HepG2 (cell line): Measurements from ENCODE around the gene KCNK7. TPM values are rescaled to one million over a fixed set of nuclear protein-coding genes. Genes with fewer than 3 reads are reported as not detected.

ENCODE experiments used
- ELF3 ChIP-seq: IDR thresholded peaks from 2 replicates; pipeline ENCODE4 v1.6.1; 2016; ENCODE audit warnings: missing genetic modification reagents, missing compliant biosample characterization
- GLI4 ChIP-seq: sonication (generic); formaldehyde crosslinking; IDR thresholded peaks from 2 replicates; pipeline ENCODE4 v1.5.1; 2020; ENCODE audit warnings: missing genetic modification reagents, mild to moderate bottlenecking, moderate library complexity, borderline replicate concordance
- GZF1 ChIP-seq: sonication (generic); formaldehyde crosslinking; IDR thresholded peaks from 2 replicates; pipeline ENCODE4 v1.5.1; 2020; ENCODE audit warnings: mild to moderate bottlenecking, missing genetic modification reagents
- HCFC1 ChIP-seq: fragments of 150-350 bp; IDR thresholded peaks from 2 replicates; pipeline ENCODE4 v1.6.1; 2014; ENCODE audit warnings: low read depth, low read length
- HDAC1 ChIP-seq: sonication (generic); formaldehyde crosslinking; IDR thresholded peaks from 2 replicates; pipeline ENCODE4 v1.5.1; 2020; ENCODE audit warnings: mild to moderate bottlenecking, missing genetic modification reagents
- HMGA1 ChIP-seq: sonication (generic); formaldehyde crosslinking; conservative IDR thresholded peaks from 2 replicates; pipeline ENCODE4 v1.4.0; 2020; ENCODE audit warnings: missing genetic modification reagents
- ISX ChIP-seq: sonication (generic); formaldehyde crosslinking; conservative IDR thresholded peaks from 2 replicates; pipeline ENCODE4 v1.5.0; 2020; ENCODE audit warnings: missing genetic modification reagents
- KLF13 ChIP-seq: sonication (generic); formaldehyde crosslinking; IDR thresholded peaks from 2 replicates; pipeline ENCODE4 v1.4.0; 2020; ENCODE audit warnings: mild to moderate bottlenecking, missing genetic modification reagents
- PHF5A ChIP-seq: IDR thresholded peaks from one replicate; pipeline ENCODE4 v1.6.1; 2018; ENCODE audit warnings: low read depth, missing genetic modification reagents; ENCODE audit not compliant: unreplicated experiment
- RFX1 ChIP-seq: fragments of 450-650 bp; IDR thresholded peaks from 2 replicates; pipeline ENCODE4 v1.6.1; 2017
- ZMYM2 ChIP-seq: sonication (generic); formaldehyde crosslinking; IDR thresholded peaks from 2 replicates; pipeline ENCODE4 v1.8.0; 2022; ENCODE audit warnings: mild to moderate bottlenecking, missing genetic modification reagents
- ZNF160 ChIP-seq: sonication (generic); formaldehyde crosslinking; IDR thresholded peaks from 2 replicates; pipeline ENCODE4 v1.8.0; 2022; ENCODE audit warnings: mild to moderate bottlenecking, inconsistent platforms, missing genetic modification reagents
- ZNF225 ChIP-seq: sonication (generic); formaldehyde crosslinking; IDR thresholded peaks from 2 replicates; pipeline ENCODE4 v1.4.0; 2020; ENCODE audit warnings: mild to moderate bottlenecking, missing genetic modification reagents
- ZNF510 ChIP-seq: sonication (generic); formaldehyde crosslinking; IDR thresholded peaks from 2 replicates; pipeline ENCODE4 v1.4.0; 2020; ENCODE audit warnings: low read depth, mild to moderate bottlenecking, missing genetic modification reagents
- ZNF543 ChIP-seq: sonication (generic); formaldehyde crosslinking; IDR thresholded peaks from 2 replicates; pipeline ENCODE4 v1.4.0; 2020; ENCODE audit warnings: mild to moderate bottlenecking, missing genetic modification reagents
- ZNF781 ChIP-seq: sonication (generic); formaldehyde crosslinking; IDR thresholded peaks from 2 replicates; pipeline ENCODE4 v1.5.1; 2020; ENCODE audit warnings: borderline replicate concordance, mild to moderate bottlenecking, missing genetic modification reagents; ENCODE audit errors: not compliant biosample characterization
- polyA plus RNA-seq, 8 experiments: library from polyadenylated mRNA; depleted of rRNA in 3 of 8; stranded (reverse) in 7 of 8; unstranded in 1 of 8; fragments of >200 nt; fragmentation: Illumina TruSeq in 4 of 8; extraction: Trizol in 4 of 8; gene quantifications; 2 replicates each; pipeline versions ENCODE4 v1.2.1 to v1.2.3, GENCODE V29; 2011 to 2016; ENCODE audit warnings: low read depth in 4 of 8, missing spikeins in 1 of 8, mixed read lengths in 1 of 8; ENCODE audit not compliant: insufficient read depth in 1 of 8
- total RNA-seq, 5 experiments: library from RNA; depleted of rRNA; stranded (reverse); fragments of >200 nt; fragmentation: Illumina TruSeq; extraction: Trizol; gene quantifications; 2 replicates each; pipeline ENCODE4 v1.2.3, GENCODE V29; 2016; ENCODE audit warnings: low read depth in 1 of 5
- TF ChIP-seq, protein P1 (sequence below): sonication (generic); formaldehyde crosslinking; IDR thresholded peaks from 2 replicates; pipeline ENCODE4 v1.4.0; 2020; ENCODE audit warnings: low read depth, mild to moderate bottlenecking, missing genetic modification reagents
- TF ChIP-seq, protein P2 (sequence below): sonication (generic); formaldehyde crosslinking; IDR thresholded peaks from 2 replicates; pipeline ENCODE4 v1.4.0; 2020; ENCODE audit warnings: missing genetic modification reagents, borderline replicate concordance
- TF ChIP-seq, protein P3 (sequence below): IDR thresholded peaks from 2 replicates; pipeline ENCODE4 v1.6.1; 2012; ENCODE audit warnings: low read length, improper control_type of control experiment
- TF ChIP-seq, protein P4 (sequence below): IDR thresholded peaks from 2 replicates; pipeline ENCODE4 v1.6.1; 2016; ENCODE audit warnings: mild to moderate bottlenecking, missing biosample characterization, missing genetic modification reagents
- TF ChIP-seq, protein P5 (sequence below): sonication (generic); formaldehyde crosslinking; IDR thresholded peaks from 2 replicates; pipeline ENCODE4 v1.9.0; 2021; ENCODE audit warnings: missing genetic modification reagents, borderline replicate concordance

KCNK7 gene
- total and polyA plus RNA-seq, 2 of the 13 experiments (the other 11 are each of a cell fraction or from before 2014, with no cell fraction given): 0.11 TPM; not detected in 1

DNA sequence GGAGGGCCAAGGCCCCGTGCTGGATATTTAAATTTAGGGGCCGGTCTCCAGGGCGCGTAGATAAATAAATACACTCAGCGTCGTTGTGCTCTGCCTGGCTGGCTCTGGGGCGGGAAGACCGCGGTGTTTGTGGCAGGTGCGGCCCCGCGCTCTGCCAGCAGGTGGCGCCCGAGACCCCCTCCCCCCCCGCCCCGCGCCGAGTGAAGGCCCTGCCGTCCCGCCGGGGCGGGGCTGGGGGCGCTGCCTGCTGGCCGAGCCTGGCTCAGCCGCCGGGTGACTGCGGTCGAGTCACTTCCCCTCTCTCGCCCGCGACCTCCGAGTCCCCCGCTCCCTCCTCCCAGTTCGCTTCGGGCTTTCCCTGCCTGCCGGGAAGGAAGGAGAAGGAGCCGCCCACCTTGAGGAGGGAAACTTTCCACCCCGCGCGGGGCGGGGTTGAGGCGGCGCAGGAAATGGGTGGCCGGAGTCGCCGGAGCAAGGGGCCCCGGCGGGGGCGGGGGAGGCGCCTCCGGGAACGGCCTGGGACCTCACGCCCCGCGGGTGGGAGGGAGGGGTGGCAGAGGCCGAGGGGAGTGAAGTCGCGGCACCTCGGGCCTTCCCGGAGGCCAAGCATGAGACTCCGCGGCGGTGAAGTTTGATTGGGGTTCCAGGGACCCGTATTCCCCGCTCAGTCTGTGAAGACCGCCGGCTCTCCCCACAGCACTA, 21.3 kb downstream of the KCNK7 start (continued):
- TF ChIP-seq HDAC1: peak; percentile 53; the same call in 1 of the 2 replicates
- no peak for TF ChIP-seq ZNF543 (CRISPR knock-in tag)
- TF ChIP-seq, protein P1, sequence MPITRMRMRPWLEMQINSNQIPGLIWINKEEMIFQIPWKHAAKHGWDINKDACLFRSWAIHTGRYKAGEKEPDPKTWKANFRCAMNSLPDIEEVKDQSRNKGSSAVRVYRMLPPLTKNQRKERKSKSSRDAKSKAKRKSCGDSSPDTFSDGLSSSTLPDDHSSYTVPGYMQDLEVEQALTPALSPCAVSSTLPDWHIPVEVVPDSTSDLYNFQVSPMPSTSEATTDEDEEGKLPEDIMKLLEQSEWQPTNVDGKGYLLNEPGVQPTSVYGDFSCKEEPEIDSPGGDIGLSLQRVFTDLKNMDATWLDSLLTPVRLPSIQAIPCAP (CRISPR knock-in tag): no peak
- TF ChIP-seq ZMYM2: no peak
- no peak for TF ChIP-seq ZNF510 (CRISPR knock-in tag)
- no peak for TF ChIP-seq RFX1
- TF ChIP-seq GZF1 (CRISPR knock-in tag): no peak
- TF ChIP-seq HMGA1 (CRISPR knock-in tag): no peak
- TF ChIP-seq, protein P2, sequence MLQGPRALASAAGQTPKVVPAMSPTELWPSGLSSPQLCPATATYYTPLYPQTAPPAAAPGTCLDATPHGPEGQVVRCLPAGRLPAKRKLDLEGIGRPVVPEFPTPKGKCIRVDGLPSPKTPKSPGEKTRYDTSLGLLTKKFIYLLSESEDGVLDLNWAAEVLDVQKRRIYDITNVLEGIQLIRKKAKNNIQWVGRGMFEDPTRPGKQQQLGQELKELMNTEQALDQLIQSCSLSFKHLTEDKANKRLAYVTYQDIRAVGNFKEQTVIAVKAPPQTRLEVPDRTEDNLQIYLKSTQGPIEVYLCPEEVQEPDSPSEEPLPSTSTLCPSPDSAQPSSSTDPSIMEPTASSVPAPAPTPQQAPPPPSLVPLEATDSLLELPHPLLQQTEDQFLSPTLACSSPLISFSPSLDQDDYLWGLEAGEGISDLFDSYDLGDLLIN: no peak
- no peak for TF ChIP-seq ZNF225 (CRISPR knock-in tag)
- no peak for TF ChIP-seq ELF3 (CRISPR knock-in tag)
- no peak for TF ChIP-seq ZNF160
- TF ChIP-seq, protein P3, sequence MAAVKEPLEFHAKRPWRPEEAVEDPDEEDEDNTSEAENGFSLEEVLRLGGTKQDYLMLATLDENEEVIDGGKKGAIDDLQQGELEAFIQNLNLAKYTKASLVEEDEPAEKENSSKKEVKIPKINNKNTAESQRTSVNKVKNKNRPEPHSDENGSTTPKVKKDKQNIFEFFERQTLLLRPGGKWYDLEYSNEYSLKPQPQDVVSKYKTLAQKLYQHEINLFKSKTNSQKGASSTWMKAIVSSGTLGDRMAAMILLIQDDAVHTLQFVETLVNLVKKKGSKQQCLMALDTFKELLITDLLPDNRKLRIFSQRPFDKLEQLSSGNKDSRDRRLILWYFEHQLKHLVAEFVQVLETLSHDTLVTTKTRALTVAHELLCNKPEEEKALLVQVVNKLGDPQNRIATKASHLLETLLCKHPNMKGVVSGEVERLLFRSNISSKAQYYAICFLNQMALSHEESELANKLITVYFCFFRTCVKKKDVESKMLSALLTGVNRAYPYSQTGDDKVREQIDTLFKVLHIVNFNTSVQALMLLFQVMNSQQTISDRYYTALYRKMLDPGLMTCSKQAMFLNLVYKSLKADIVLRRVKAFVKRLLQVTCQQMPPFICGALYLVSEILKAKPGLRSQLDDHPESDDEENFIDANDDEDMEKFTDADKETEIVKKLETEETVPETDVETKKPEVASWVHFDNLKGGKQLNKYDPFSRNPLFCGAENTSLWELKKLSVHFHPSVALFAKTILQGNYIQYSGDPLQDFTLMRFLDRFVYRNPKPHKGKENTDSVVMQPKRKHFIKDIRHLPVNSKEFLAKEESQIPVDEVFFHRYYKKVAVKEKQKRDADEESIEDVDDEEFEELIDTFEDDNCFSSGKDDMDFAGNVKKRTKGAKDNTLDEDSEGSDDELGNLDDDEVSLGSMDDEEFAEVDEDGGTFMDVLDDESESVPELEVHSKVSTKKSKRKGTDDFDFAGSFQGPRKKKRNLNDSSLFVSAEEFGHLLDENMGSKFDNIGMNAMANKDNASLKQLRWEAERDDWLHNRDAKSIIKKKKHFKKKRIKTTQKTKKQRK: no peak
- TF ChIP-seq, protein P4, sequence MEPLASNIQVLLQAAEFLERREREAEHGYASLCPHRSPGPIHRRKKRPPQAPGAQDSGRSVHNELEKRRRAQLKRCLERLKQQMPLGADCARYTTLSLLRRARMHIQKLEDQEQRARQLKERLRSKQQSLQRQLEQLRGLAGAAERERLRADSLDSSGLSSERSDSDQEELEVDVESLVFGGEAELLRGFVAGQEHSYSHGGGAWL: no peak
- TF ChIP-seq PHF5A (CRISPR knock-in tag): no peak
- no peak for TF ChIP-seq KLF13 (CRISPR knock-in tag)
- TF ChIP-seq HCFC1: no peak
- no peak for TF ChIP-seq ISX (CRISPR knock-in tag)
- TF ChIP-seq, protein P5, sequence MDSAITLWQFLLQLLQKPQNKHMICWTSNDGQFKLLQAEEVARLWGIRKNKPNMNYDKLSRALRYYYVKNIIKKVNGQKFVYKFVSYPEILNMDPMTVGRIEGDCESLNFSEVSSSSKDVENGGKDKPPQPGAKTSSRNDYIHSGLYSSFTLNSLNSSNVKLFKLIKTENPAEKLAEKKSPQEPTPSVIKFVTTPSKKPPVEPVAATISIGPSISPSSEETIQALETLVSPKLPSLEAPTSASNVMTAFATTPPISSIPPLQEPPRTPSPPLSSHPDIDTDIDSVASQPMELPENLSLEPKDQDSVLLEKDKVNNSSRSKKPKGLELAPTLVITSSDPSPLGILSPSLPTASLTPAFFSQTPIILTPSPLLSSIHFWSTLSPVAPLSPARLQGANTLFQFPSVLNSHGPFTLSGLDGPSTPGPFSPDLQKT (CRISPR knock-in tag): no peak
- no peak for TF ChIP-seq GLI4
- TF ChIP-seq ZNF781 (CRISPR knock-in tag): no peak
